Left colon (tissue), 2 donors: ENCODE measurements around the gene MYORG. TPM values are rescaled to one million over a fixed set of nuclear protein-coding genes. Genes with fewer than 3 reads are reported as not detected.

ENCODE experiments used
- ATAC-seq: fragments of 200-7000 bp; cut with Tn5 transposase; one replicate; pipeline ENCODE4 v1.9.1; 2020; ENCODE audit warnings: mild to moderate bottlenecking, moderate library complexity
- DNase-seq, 2 donors: peaks; one replicate each; pipeline ENCODE4 v3.0.0-alpha.2; 2020
- intact Hi-C, 2 donors: fragments of 100-400 bp; cut with DNase I in 1 of 2; cut with micrococcal nuclease in 1 of 2; formaldehyde crosslinking; loops; one replicate each; pipeline versions ENCODE4 v1.11.2 to v1.14.0; 2022; cut with DNase I, micrococcal nuclease
- long read RNA-seq: library from polyadenylated mRNA; unstranded; transcript quantifications from one replicate; pipeline ENCODE4 v2.0.0, GENCODE V29; 2021
- total RNA-seq, 2 donors: library from RNA; stranded (reverse); fragmentation: NEBNext Ultra II Directional; extraction: Animal tissue kit (Norgen Biotek cat#: 25700); gene quantifications; one replicate each; pipeline ENCODE4 v1.2.1, GENCODE V29; 2021
- donor health status: DM: no; HTN: no; CAD: no.
- donor health status: DM: yes; HTN: yes; CAD: no.

Gene MYORG
- 10 to 100 TPM; 65.2 to 72.3 TPM for total RNA-seq
- long read RNA-seq, full-length matches to known transcripts: 7 of 85 reads
- long read RNA-seq, partial matches to known transcripts: 0 of 85 reads
- long read RNA-seq, other reads (novel, unspliced or antisense): 78 of 85 reads

DNA sequence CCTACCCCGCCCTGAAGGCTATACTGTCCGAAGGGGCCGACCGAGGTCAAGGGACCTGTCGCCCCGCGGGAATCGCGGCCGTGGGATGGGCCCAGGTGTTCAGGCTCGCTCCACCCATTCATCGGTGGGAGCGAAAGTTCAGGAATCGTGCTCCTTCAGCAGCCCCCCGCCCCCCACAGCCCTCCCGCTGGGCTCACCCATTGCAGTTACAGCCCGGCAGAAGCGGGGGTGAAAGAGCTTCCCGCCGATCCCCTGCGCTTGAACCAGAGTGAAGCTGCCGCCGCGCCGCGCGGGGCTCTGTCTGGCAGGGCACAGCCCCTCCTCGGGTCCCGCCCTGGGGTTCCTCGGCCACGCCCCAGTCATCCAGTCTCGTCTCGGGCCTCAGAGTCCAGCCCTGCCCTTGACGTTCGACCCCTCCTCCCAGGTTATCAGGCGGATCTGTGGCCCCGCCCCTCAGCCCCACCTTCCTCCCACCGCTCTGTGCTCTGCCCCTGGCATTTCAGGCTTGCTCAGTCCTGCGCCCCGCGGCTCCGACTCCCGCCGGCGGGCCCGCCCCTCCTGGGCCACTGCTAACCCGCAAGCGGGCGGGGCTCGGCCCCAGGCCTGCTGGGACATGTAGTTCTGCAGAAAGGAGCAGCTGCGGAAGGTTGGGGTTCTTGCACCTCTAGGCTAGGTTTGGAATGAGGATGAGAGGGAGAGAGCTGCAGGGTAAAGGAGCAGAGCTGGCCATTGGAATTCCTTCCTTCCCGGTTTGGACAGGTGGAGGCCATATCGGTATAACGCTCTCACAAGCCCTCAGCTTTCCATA lies at the start of gene MYORG:
TSS of gene MYORG (minus strand) at position 303 of the 808 bp plus-strand sequence. CDS start 3,955 bp downstream, outside the sequence.
- DNase-seq (peak; percentile 99), ATAC-seq (peak; percentile 68)
- intact Hi-C loops: loop anchor here in 1 of 2 donors (5.0 kb wide), 1 partner anchor 44 kb away; no protein-coding TSS in a partner anchor

GRCh38 chr9:34419716-34420504 lies 43.2 kb upstream of the MYORG start:
- intact Hi-C loops: loop anchor here in 1 of 2 donors (10.0 kb wide), 1 partner anchor 175 kb away; no protein-coding TSS in a partner anchor
- DNase-seq (no peak), ATAC-seq (no peak)

DNA sequence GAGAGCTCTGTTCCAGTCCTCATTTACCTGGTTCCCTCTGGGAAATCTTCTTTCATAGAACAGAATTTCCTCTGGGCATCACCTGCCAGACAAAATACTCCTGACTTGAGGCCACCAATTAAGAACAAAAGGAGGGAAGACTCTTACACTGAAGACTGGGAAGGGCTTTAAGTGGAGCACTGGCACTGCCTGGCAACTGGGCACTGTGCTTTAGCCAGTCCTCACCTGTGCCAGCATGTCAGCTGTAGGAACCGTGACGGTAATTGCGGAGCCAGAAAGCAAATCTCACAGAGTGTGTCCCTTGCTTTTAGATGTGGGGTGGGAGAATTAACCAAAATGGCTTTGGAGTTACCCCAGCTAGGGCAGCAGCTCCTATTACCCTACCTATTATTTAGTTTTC lies 41.0 kb upstream of the MYORG start:
- no peak for ATAC-seq

DNA sequence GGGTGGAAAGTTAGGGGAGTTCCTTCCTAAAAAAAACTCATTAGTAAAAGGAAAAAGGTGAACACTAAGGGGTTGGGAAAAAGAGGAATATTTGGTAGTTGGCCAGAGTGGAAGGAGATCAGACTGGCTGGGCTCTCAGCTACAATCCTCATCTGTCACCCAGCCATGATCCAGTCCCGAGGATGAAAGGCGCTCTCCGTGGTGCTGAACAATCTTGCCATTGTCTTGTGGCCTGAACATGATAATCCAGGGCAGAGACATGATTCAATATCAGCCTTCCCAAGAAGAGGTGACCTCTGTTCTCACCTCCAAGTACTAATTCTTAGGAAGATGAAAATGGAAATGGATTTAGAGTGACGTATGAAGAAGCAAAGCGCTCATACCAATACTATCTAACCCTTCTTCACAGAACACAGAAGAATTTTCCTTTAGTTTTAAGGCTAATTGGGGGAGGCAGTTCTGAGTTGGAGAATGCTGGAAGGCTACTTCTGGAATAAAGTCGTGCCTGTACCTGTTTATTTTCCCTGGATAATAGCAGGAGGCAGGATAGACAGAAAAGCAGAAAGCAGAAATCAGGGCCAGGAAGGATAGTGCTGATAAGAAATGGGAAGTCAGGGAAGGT lies 36.6 kb upstream of the MYORG start:
- intact Hi-C loops: loop anchor here in 1 of 2 donors (10.0 kb wide), 1 partner anchor 181 kb away; no protein-coding TSS in a partner anchor
- DNase-seq (peak in 1 of 2 donors; percentile 65), ATAC-seq (no peak)

More for the DNA sequence above, 41.0 kb upstream of the MYORG start:
- intact Hi-C loops: loop anchor here in 1 of 2 donors (10.0 kb wide), 1 partner anchor 177 kb away; no protein-coding TSS in a partner anchor
- no peak for DNase-seq

DNA sequence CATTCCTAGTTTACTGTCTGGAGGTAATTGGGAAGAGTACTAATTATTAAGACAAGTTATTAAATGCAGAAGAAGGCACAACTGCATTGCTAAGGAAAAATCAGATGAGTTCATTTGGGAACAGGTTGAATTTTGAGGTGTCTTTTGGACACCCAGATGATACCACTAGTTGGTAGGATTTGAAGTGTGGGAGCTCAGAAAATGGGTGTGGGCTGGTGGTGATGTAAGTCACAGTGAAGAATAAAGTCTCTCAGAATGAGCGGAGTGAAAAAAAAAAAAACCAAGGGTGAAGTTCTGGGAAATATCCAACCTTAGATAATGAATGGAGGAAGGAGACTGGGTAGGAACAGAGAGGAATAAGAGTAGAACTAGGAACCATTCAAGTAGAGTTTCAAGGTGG lies 35.6 kb upstream of the MYORG start:
- intact Hi-C loops: loop anchor here in 1 of 2 donors (10.0 kb wide), 1 partner anchor 182 kb away; no protein-coding TSS in a partner anchor
- ATAC-seq (no peak), DNase-seq (no peak)

GRCh38 chr9:34409154-34409553 lies 32.5 kb upstream of the MYORG start:
- ATAC-seq: no peak
- intact Hi-C loops: loop anchor here in 1 of 2 donors (10.0 kb wide), 1 partner anchor 96 kb away; no protein-coding TSS in a partner anchor

GRCh38 chr9:34408173-34408572 lies 31.5 kb upstream of the MYORG start:
- intact Hi-C loops: loop anchor here in 1 of 2 donors (10.0 kb wide), 1 partner anchor 97 kb away; no protein-coding TSS in a partner anchor
- no peak for DNase-seq
- no peak for ATAC-seq

More at GRCh38 chr9:34409154-34409553, 32.5 kb upstream of the MYORG start:
- DNase-seq: no peak

DNA sequence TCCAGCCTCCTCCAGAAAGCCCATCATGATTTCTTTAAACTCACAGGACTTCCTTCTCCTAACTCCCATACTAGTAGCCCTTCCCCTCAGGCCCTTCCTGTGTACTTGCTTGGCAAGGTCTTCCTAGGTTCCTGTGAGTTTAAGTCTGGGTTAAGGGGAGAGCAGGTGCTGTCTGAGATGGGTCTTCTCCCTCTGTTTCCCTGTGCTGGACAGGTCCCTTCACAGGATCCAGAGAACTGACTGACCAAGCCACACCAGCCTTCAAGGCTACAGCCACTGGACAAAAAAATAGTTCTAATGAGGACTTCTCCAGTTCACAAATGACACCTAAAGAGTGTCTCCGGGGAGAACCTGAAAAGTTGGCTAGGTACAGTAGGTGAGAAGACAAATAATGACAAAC lies 29.5 kb upstream of the MYORG start:
- intact Hi-C loops: loop anchor here in 1 of 2 donors (10.0 kb wide), 1 partner anchor 99 kb away; no protein-coding TSS in a partner anchor
- no peak for ATAC-seq
- DNase-seq: no peak

DNA sequence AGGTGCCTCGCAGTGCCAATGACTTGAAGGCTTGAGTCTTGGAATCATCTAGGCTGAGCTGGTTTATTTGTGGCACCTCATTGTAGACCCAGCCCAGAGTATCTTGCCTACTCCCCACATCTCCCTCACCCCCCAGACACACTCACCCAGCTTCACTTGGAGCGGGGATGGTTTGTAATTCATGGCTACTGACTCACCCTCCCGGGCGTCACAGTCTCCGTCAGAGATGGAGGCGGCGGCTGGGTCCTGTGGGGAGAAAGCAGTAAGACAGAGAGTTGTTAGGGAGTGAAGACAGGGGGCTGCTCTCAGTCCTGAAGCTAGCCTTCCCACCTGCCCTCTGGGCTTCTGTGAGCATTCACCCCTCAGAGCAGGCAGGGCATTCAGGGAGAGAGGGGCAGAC lies 29.0 kb upstream of the MYORG start:
- DNase-seq (no peak), ATAC-seq (no peak)
- intact Hi-C loops: loop anchor here in 1 of 2 donors (10.0 kb wide), 1 partner anchor 99 kb away; no protein-coding TSS in a partner anchor

GRCh38 chr9:34403554-34404380 lies 27.1 kb upstream of the MYORG start:
- intact Hi-C loops: loop anchor here in 1 of 2 donors (10.0 kb wide), 1 partner anchor 101 kb away; no protein-coding TSS in a partner anchor
- peak; percentile 42 to 69 for DNase-seq
- ATAC-seq: peak; percentile 72

DNA sequence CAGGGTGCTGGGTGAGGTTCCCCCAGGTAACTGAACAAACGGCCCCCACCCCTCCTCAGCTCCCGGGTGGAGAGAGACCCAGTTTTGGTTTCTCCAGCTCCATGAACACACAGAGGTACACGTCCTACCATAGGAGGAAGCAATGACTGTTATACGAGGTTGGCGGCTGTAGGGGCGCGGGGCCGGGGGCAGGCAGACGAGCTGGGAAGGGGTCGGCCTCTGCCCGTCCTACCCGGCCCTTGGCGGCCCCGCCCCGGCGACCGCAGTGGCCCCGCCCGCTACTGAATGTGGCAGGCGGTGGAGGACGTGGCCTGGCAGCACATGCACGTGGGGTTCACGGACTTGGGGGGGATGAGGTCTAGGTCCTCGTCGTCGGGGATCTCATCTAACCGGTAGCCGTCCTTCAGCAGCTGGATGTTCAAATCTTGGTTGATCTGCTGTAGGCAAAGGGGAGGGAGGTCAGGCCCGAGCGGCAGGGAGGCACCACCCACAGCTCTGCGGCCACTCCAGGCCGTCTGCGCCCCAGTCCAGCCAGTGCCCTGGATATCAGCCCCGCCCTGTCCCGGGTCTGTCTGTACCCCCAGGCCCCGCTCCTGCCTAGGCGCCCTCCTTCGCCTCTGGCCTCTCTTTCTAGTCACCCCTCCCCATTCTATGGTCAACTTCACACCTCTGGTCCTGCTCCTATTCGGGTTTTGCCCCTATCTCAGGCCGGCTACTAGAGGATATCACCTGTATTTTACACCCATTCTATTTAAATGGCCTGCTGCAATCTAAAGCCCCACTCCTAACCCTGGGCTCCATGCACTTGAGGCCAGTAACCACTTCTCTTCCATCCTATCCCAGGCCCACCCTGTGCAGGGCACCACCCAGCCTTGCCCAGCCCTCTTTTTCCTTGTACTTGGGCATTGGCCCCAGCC lies 24.2 kb upstream of the MYORG start:
- DNase-seq: no peak
- ATAC-seq: no peak
- intact Hi-C loops: loop anchor here in 1 of 2 donors (10.0 kb wide), 1 partner anchor 104 kb away; no protein-coding TSS in a partner anchor

GRCh38 chr9:34400275-34400674 lies 23.6 kb upstream of the MYORG start:
- ATAC-seq: no peak
- no peak for DNase-seq
- intact Hi-C loops: loop anchor here in 1 of 2 donors (10.0 kb wide), 1 partner anchor 105 kb away; no protein-coding TSS in a partner anchor

- ATAC-seq: no peak
- intact Hi-C loops: loop anchor here in 1 of 2 donors (10.0 kb wide), 1 partner anchor 105 kb away; no protein-coding TSS in a partner anchor
- no peak for DNase-seq
Measured at GRCh38 chr9:34399729-34400128, 23.0 kb upstream of the MYORG start.

- no peak for DNase-seq
- intact Hi-C loops: no loop called here
- ATAC-seq: no peak
Measured at GRCh38 chr9:34398875-34399274, 22.2 kb upstream of the MYORG start.

DNA sequence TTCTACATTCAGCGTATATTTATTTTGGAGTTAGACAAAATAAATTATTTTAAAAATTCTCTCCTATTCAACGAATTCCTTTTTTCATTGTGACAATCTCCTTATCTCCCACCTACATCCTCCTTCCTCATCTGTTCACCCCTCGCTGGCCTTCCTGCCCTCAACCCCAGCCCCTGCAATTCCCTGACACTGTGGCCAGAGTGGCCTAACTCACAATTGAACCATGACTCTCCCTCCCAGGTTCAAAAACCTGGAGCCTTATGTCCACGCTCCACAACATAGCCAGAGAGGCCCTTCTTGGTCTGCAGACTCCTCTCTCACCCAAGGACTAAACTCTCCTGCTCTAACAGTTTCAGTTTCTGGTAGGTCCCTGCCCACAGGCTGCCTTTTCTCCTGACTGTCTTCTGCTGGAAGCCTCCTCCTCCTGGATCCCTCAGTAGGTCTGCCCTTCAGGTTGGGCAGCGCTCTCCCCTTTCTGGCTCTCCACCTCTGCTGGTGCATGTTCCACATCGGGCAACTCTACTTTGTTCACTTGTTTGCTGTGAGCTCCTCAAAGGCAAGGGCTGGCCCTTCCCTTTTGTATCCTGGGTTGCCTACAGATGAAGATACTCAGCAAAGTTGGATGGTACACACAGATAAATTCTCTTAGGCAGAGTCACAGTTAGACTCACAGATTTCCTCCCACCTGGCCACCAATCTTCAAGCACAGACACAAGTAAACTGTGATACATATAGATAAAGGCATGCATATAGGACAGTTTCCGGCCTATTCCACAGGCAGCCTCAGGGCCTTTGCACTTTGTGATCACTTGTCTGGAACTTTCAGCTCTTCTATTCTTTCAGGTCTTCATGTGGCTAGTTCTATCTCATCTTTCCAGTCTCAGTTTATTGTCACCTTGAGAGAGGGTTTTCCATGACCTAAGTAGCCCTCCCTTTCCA lies 19.8 kb upstream of the MYORG start:
- no peak for ATAC-seq
- intact Hi-C loops: no loop called here
- no peak for DNase-seq
